Stimulated activated CD4-positive, alpha-beta T cell treated with anti-CD3 and anti-CD28 coated beads, Interleukin-4, amount 100 ng/mL, for 48 hours (primary cell): ENCODE results near the gene LUC7L3.
"Not testable (repeated sequence)": the region's sequence is repeated elsewhere in the genome, so short reads cannot be mapped to it uniquely, and the experiment has no call there.

Experiments
- DNase-seq, 2 donors: peaks; one replicate each; pipeline ENCODE4 v3.0.0-alpha.2; 2020; ENCODE audit warnings: low read depth in 2 of 2

Gene LUC7L3

DNA sequence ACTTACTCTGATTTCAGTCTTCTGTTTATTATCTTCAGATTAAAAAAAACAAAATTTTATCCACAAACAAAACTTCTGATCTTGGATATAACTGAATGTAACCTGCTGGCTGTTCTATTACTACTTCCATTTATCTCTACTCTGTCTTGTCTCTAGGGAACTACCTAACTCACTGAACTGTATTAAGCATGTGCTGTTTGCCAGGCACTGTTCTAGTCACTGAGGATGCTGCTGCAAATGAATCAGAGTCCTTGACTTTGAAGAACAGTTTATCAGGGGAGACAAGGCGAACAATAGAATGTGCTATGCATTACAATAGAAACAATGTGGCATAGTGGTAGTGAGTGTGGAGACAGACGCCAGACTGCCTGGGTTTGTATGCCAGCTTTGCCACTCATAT, 9.4 kb upstream of the LUC7L3 start:
- no peak for DNase-seq

DNA sequence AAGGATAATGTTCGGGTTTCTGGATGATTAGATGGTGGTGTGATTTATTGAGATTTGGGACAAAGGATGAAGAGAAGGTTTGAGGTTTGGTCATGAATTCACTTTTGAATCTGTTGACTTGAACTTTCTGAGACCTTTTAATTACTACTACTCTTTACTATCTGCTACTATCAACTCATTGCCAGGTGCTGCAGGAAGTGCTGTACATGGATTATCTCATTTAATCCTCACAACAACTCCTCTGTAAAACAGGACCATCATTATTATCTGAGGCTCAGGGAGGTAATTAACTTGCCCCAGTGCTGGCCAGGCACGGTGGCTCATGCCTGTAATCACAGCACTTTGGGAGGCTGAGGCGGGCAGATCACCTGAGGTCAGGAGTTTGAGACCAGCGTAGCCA, 8.8 kb upstream of the LUC7L3 start:
- DNase-seq = no peak

DNA sequence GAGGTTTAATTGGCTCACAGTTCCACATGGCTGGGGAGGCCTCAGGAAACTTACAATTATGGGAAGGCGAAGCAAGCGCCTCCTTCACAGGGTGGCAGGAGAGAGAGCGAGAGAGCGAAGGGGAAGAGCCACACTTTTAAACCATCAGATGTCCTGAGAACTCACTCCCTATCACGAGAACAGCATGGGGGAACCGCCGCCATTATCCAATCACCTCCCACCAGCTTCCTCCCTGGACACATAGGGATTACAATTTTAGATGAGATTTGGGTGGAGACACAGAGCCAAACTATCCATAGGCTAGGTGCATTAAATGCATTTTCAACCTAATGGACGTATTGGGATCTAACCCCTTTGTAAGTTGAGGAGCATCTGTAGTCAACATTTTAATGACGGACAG, 6.8 kb upstream of the LUC7L3 start:
- DNase-seq = no peak

DNA sequence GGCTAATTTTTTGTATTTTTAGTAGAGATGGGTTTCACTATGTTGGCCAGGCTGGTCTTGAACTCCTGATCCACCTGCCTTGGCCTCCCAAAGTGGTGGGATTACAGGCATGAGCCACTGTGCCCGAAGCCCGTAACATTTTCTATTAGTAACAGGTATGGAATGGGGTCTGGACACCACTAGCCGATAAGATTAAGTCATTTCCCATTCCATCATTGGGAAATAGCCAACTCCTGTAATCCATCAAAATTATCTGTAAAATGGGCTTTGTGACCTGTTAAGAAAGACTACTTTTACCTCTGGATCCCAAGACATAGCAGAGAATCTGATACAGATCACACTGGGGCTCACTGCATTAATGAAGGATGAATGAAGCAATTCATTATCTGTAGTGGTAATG, 3.9 kb upstream of the LUC7L3 start:
- no peak for DNase-seq

DNA sequence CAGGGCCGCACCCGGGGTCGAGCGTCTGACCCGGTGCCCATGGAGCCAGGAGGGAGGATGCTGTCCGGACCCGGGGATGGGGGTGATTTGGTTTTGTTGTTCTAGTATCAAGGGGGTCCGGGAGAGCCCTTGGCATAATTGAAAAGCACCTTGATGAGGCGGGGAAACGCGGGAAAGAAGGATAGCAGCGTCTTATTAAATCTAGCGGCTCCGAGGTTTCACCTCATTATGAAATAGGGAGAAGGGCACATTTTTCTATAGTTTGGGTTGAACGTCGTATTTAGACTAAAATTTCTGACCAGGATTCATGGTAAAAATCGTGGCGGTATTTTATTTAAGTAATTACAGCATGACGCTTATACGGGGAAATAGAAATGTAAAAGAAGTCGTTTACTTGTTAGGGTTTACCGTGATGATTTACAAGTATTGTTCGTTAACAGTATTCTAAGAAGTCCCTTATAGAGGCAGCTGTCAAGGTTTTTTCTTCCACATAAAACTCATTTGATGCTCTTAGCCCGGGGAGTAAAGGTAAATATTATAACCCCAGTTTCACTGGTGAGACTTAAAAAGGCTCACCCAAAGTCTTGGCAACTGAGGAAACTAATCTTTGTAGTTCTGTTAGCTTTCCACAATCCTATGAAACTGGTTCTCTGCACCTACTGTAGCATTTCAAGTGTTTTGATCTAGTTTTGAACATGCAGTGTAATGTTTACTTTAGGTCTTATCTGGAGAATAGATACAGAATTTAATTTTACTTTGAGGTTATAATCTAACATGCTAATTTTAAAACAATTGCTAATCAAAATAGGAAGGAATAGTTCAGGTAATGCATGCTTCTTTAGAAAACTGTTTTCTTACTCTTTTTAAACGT, 756 bp downstream of the LUC7L3 start:
- DNase-seq = no peak

DNA sequence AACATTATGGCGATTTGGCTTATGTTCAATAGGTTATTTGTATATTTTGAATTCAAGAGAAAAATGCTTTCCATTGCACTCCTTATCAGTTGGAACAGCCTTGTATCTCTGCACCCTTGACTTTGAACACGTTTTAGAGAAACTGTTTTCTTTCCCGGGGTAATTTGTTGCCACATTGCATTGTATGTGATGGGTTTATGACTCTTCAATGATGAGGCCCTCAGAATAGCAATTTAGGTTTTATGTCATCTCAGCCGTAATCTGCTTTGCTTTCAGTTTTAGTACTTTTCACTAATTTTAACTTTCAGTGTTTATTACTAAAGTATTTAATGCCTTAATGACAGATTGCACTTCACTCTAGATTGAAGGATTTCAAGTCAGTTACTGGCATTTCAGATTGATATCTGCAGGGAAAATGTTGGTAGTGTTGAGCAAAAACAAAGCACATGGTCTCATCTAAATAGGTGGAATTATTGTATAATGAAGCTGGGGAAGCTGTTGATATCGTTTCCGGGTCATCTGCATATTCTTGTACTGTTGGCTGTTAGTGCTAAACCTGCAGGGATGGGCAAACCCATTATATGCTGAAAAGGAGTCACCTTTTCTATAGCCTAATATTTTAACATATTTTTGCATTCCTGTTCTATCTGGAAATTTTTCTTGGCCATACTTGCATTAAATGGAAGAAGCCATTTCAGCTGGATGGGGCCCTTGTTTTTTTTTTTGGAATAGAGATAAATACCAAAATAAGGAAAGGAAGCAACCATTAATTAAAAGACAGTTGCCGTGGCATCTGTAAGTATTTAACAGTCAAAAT, 2.0 kb downstream of the LUC7L3 start:
- no peak for DNase-seq

DNA sequence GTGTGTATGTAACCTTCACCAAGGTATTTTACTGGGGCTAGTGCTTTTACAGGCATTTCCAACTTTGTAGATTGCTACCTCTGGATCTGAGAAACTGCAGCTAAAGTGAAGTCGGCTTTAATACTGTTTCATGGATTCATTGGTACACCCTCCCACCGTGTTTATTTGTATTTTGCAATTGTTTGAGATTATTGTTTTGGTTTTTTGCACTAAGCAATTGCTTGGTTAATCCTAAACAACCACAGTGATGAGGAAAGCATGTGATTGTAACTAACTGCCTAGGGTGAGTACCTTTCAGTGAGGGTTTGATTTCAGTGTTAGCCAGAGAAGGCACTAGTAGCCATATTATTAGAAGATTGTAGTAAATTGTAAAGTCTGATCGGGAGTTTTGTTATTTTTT, 3.3 kb downstream of the LUC7L3 start:
- DNase-seq = no peak

DNA sequence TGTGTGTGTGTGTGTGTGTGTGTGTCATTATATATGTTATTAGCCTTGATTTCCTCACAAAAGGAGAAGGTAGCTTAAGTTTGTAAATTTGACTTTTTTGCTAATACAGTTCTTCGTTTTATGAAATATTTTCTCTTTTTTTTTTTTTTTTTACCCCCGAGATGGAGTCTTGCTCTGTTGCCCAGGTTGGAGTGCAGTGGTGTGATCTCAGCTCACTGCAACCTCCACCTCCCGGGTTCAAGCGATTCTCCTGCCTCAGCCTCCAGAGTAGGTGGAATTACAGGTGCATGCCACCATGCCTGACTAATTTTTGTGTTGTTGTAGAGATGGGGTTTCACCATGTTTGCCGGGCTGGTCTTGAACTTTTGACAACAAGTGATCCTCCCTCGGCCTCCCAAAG, 5.2 kb downstream of the LUC7L3 start:
- DNase-seq = not testable (repeated sequence)

DNA sequence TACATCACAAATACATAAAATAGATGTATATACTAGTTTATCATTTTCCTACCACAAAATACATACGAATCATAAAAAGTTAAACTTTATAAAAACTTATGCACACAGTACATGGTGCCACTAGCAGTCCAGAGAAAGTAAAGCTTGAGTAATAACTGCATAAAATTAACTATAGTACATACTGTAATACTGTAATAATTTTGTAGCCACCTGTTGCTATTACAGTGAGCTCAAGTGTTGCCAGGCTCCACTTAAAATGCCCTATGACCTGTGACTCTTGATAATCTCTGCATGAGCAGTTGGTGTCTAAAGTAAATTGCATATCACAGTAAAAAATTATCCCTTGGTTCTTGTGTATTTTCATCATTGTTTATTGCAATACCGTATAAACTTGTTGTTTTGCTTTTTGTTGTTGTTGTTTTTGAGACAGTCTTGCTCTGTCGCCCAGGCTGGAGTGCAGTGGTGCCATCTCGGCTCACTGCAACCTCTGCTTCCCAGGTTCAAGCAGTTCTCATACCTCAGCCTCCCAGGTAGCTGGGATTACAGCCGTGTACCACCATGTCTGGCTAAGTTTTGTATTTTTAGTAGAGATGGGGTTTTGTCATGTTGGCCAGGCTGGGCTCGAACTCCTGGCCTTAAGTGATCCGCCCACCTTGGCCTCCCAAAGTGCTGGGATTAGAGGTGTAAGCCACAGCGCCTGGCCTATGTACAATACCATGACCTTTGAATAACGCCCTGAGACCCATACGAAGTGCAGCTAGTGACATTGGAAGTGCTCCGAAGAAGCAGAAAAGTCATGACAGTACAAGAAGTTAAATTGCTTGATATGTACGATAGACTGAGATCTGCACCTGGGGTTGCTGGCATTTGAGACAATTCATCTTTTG, 6.6 kb downstream of the LUC7L3 start:
- no peak for DNase-seq

DNA sequence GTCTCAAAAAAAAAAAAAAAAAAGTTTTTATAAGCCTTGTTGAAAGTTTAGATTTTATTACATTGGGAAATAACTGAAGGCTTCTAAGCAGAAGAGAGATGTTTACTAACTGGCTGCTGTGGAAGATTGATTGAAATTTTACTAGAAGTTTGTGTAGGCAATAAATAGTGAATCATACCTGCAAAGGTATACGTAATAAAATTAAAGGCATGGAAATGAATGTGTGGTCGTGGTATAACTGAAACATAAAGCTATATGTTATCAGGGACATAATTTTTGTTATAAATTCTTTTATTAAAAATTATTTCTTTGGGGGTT, 8.7 kb downstream of the LUC7L3 start:
- DNase-seq = no peak

DNA sequence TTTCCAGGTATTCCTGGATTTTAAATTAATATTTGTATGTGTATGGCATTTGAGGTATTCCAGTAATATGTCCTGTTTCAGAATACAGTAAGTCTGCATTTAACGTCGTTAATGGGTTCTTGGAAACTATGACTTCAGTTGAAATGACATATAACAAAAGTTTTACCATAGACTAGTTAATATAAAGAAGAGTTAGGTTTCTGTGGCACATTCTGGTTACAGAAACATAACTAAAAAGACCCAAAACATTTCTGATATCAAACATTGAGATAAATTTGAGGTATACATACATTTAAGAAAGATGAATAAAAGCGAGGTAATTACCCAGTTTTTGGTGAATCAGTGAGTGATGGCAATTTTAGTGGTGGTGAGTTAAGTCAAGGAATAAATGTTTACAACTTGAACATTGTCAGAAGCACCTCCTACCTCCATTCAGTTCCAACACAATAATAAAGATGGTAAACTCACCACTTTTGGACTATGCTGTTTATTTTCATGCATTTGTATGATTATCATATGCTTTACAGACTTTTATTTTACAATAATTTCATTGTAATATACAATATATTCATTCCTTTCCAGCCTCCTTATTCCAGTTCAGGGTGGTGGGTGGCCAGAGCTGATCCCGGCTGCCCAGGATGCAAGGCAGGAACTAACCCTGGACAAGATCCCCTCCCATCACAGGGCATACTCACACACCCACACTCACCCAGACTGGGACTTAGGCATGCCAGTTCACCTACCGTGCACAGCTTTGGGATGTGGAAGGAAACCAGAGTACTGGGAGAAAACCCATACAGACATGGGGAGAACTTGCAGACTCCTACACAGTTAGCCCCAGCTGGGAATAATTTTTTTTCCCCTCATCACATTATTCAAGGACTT, 9.7 kb downstream of the LUC7L3 start:
- no peak for DNase-seq

DNA sequence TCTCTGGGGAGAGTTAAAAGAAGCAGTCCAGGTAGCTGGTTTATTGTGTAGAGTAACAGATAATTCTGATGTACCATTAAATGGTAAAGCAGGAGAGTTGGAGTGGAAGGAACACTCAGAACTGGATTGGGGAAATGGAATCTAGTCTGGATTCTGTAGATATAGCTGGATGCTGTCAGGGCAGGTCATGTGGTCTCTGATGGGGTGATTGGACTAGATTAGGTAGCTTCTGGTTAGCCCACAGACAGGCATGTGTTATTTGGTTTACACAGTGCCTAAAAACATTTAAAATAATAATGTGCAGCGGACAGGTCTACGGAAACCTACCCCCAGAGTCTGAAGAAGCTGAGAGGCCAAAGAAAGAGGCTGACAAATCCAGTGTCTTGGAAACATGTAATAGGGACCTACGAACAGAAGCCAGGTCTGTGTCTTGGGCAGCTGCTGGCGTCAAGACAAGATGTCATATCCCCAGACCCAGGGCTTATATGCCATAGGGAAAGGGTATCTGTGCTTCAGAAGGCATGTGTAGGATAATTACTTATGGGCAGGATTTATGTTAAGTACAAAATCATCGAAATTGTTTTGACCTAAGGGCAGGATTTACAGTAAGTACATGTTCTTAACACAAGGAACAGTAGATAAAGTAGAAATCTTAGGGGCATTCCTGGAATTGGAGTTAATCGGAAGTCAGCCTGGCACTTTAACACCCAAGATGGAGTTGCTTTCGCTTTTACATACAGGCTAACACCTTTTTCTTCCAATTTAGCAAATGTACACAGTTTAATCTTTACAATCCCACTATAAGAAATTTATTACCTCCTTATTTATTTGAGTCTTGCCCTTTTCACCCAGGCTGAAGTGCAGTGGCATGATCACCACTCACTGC, 12.4 kb downstream of the LUC7L3 start:
- DNase-seq = no peak

DNA sequence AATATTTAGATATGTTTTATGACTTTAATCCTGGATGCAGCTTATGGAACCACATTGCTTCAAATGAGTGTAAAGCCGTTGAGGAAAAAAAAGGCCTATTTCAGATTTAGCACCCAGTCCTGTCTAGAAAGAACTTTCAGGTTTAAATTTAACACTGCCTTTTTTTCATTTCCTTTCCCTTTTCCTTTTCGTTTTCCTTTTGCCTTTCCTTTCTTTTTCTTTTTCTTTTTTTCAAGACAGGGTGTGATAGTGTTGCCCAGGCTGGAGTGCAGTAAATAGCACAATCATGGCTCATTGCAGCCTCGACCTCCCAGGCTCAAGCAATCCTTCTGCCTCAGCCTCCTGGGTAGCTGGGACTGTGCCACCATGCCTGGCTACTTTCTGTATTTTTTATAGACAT, 15.9 kb downstream of the LUC7L3 start:
- no peak for DNase-seq

DNA sequence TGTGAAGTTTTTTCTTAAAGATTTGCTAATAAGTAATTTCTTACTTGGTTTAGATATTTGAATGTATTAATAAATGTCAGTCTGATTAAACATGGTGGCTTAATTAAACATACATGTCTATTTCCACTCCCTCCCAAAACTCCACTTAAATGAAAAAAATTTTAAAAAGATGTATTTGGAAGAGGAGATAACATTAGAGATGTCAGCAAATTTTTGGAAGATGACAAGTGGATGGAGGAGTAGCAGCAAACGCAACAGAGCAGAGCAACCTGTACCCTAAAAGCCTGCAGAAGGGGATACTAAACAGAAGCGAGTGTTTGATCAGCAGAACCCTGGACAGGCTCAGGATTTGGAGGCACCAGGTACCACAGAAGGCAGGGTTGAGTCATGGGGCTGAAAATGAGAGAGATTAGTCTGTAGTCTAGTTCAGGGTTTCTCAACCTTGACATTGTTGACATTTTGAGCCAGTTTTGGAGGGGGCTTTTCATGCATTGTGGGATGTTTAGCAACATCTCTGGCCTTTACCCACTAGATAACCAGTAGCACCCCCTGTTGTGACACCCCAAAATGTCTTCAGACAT, 17.8 kb downstream of the LUC7L3 start:
- DNase-seq = peak in 1 of 2 donors; percentile 10

DNA sequence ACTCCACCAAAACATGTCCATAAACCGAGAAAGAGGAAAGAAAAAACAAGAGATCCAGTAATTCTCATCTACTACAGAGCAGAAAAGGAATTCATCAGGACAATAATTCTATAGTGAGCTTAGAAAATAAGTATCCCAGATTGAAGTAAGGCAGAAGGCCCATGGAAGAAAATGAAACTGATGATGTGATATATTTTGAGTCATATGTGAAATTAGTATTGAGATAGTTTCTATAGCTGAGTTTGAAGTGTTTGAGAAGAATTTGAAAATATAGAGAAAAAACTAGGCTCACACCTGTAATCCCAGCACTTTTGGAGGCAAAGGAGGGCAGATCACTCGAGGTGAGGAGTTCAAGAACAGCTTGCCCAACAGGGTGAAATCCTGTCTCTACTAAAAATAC, 19.7 kb downstream of the LUC7L3 start:
- DNase-seq = no peak

DNA sequence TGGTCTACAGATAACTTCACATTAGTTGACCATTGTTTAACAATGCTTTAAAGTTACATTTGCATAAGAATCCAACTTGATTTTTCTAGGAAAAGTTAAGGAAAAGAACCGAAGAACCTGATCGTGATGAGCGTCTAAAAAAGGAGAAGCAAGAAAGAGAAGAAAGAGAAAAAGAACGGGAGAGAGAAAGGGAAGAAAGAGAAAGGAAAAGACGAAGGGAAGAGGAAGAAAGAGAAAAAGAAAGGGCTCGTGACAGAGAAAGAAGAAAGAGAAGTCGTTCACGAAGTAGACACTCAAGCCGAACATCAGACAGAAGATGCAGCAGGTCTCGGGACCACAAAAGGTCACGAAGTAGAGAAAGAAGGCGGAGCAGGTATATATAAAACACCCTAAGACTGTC, 26.2 kb downstream of the LUC7L3 start:
- DNase-seq = no peak

DNA sequence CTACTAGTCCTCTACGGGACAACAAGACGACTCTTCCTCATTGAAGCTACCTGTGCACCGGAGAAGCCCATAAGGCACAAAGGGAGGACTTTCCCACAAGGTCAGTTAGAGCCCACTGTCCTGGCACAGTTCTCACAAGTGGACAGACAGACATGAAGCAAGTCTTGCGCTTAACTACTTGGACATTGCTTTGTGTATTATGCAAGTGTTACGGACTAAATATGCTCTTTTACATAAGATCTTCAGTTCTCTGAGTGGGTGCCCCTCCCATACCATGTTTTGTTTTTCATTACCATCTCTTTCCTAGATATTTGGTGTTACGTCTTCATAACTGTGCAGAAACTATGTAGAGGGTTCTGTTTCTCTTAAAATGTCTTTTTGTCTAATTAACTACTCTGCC, 29.8 kb downstream of the LUC7L3 start:
- no peak for DNase-seq

DNA sequence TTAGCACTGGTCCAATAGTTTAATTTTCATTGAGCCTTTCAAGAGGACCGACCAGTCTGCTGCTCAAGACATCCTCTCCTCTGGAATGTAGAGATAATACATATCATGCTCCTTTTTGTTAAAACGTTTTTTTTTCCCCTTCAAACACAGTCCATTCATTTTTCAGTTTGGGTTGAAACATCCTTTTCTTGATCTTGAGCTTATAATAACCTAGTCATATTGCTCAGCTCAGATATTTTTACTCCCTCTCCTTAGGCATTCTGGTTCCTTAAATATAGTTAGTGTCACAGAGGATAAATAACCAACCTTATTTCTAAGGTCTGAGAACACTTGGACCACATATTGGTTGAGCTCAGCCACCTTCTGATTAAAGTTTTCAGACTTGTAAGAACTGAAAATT, 35.1 kb downstream of the LUC7L3 start:
- no peak for DNase-seq

DNA sequence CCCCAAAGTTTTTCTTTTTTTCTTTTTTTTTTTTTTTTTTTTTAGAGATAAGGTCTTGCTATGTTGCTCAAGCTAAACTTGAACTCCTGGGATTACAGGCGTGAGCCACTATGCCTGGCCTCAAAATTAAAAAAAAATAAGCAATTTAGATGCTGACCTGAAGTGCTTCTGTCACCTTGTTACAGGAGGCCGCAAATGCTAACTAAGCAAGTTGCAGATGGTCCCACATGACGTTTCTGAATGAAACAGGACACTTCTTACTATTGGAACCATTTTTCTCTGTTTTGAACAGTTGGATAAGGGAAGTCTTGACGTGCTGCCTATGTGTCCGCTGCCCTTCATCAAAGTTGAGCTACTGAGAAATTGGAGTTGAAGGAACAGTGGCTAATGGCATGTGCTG, 39.1 kb downstream of the LUC7L3 start:
- no peak for DNase-seq

DNA sequence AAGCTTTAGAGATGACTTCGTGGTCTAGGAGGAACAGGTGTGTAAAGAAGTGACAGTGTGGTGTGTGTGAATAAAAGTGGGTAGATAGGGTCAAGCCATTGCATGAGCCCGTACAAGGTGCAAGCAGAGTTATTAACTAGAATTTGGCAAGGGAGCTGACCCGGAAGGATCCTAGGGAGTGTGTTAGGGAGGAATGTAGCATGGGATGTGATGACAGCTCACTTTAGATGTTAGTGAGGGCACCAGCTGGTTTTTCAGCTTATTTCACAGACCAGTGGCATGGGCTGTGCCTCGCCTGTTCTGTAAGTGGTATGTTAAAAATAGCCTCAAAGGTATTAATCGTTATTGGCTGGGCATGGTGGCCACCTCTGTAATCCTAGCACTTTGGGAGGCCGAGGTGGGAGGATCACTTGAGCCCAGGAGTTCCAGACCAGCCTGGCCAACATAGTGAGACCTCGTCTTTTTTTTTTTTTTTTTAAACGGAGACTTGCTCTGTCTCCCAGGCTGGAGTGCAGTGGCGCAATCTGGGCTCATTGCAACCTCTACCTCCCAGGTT, 39.7 kb downstream of the LUC7L3 start:
- DNase-seq = no peak
